ENCODE data around the gene SKIL.
"Not testable (repeated sequence)": the region's sequence is repeated elsewhere in the genome, so short reads cannot be mapped to it uniquely, and the experiment has no call there.

Gene SKIL

GRCh38 chr3:170357176-170358041 is at the start of gene SKIL:
Gene SKIL (plus strand): TSS chr3:170357715. CDS start chr3:170360332, 2,617 bp downstream.
- peaks cover 30% of the 10 kb centered on the region for H3K4me1 Mint-ChIP-seq (ENCODE audit: low read depth)
- peak within 1 kb of the TSS; percentile 97 for H3K27ac Mint-ChIP-seq
- H3K4me3 Mint-ChIP-seq = peak within 1 kb of the TSS; percentile 89
- peaks cover 10% of the 10 kb centered on the region for H3K27me3 Mint-ChIP-seq (ENCODE audit: low read depth)
- peaks cover 29% of the 10 kb centered on the region for H3K36me3 Mint-ChIP-seq (ENCODE audit: low read depth)
- no peaks in the 10 kb centered on the region for H3K9me3 Mint-ChIP-seq
- peak; percentile 94 for DNase-seq (ENCODE audit: low spot score)

GRCh38 chr3:170309046-170309445 is 48.5 kb upstream of the SKIL start:
- Mint-ChIP-seq H3K9me3 (no peaks in the 10 kb centered on the region), H3K4me1 (ENCODE audit: low read depth) (no peaks in the 10 kb centered on the region), H3K4me3 (no peak overlapping the region), H3K27ac (no peak overlapping the region), H3K27me3 (ENCODE audit: low read depth) (no peaks in the 10 kb centered on the region), H3K36me3 (ENCODE audit: low read depth) (no peaks in the 10 kb centered on the region)
- no peak for DNase-seq (ENCODE audit: low spot score)

GRCh38 chr3:170317954-170318353 is 39.6 kb upstream of the SKIL start:
- Mint-ChIP-seq H3K9me3 (no peaks in the 10 kb centered on the region), H3K36me3 (ENCODE audit: low read depth) (no peaks in the 10 kb centered on the region)

GRCh38 chr3:170320461-170321121 is 36.9 kb upstream of the SKIL start:
- H3K27me3 Mint-ChIP-seq (ENCODE audit: low read depth) = peaks cover 15% of the 10 kb centered on the region
- no peak for DNase-seq (ENCODE audit: low spot score)
- no peaks in the 10 kb centered on the region for H3K36me3 Mint-ChIP-seq (ENCODE audit: low read depth)
- peaks cover 4% of the 10 kb centered on the region for H3K4me1 Mint-ChIP-seq (ENCODE audit: low read depth)
- no peaks in the 10 kb centered on the region for H3K9me3 Mint-ChIP-seq
- no peak overlapping the region for H3K4me3 Mint-ChIP-seq
- H3K27ac Mint-ChIP-seq = no peak overlapping the region

More at GRCh38 chr3:170317954-170318353, 39.6 kb upstream of the SKIL start:
- Mint-ChIP-seq H3K4me1 (ENCODE audit: low read depth) (peaks cover 4% of the 10 kb centered on the region), H3K4me3 (no peak overlapping the region), H3K27me3 (ENCODE audit: low read depth) (peaks cover 7% of the 10 kb centered on the region), H3K27ac (no peak overlapping the region)
- DNase-seq (ENCODE audit: low spot score) = no peak

- H3K27ac Mint-ChIP-seq = no peak overlapping the region
- peaks cover 15% of the 10 kb centered on the region for H3K27me3 Mint-ChIP-seq (ENCODE audit: low read depth)
- H3K4me1 Mint-ChIP-seq (ENCODE audit: low read depth) = peaks cover 4% of the 10 kb centered on the region
- no peak for DNase-seq (ENCODE audit: low spot score)
- H3K36me3 Mint-ChIP-seq (ENCODE audit: low read depth) = no peaks in the 10 kb centered on the region
- no peak overlapping the region for H3K4me3 Mint-ChIP-seq
- H3K9me3 Mint-ChIP-seq = no peaks in the 10 kb centered on the region
These were observed 36.0 kb upstream of the SKIL start for GRCh38 chr3:170321321-170322034.

- Mint-ChIP-seq H3K4me3 (no peak overlapping the region), H3K36me3 (ENCODE audit: low read depth) (no peaks in the 10 kb centered on the region), H3K27me3 (ENCODE audit: low read depth) (peaks cover 15% of the 10 kb centered on the region), H3K9me3 (no peaks in the 10 kb centered on the region), H3K4me1 (ENCODE audit: low read depth) (peaks cover 4% of the 10 kb centered on the region), H3K27ac (no peak overlapping the region)
- DNase-seq (ENCODE audit: low spot score) = no peak
These were observed 34.8 kb upstream of the SKIL start for GRCh38 chr3:170322566-170323269.

GRCh38 chr3:170323331-170323730 is 34.2 kb upstream of the SKIL start:
- DNase-seq (ENCODE audit: low spot score) = no peak
- Mint-ChIP-seq H3K4me3 (no peak overlapping the region), H3K9me3 (no peaks in the 10 kb centered on the region), H3K27ac (no peak overlapping the region), H3K36me3 (ENCODE audit: low read depth) (no peaks in the 10 kb centered on the region), H3K4me1 (ENCODE audit: low read depth) (peaks cover 4% of the 10 kb centered on the region), H3K27me3 (ENCODE audit: low read depth) (peaks cover 15% of the 10 kb centered on the region)

- no peak for DNase-seq (ENCODE audit: low spot score)
- no peaks in the 10 kb centered on the region for H3K36me3 Mint-ChIP-seq (ENCODE audit: low read depth)
- H3K4me3 Mint-ChIP-seq = no peak overlapping the region
- peaks cover 4% of the 10 kb centered on the region for H3K4me1 Mint-ChIP-seq (ENCODE audit: low read depth)
- peaks cover 15% of the 10 kb centered on the region for H3K27me3 Mint-ChIP-seq (ENCODE audit: low read depth)
- H3K27ac Mint-ChIP-seq = no peak overlapping the region
- no peaks in the 10 kb centered on the region for H3K9me3 Mint-ChIP-seq
These were observed 32.6 kb upstream of the SKIL start for GRCh38 chr3:170324962-170325361.

GRCh38 chr3:170327040-170327808 is 30.3 kb upstream of the SKIL start:
- peaks cover 9% of the 10 kb centered on the region for H3K27me3 Mint-ChIP-seq (ENCODE audit: low read depth)
- no peaks in the 10 kb centered on the region for H3K9me3 Mint-ChIP-seq
- H3K4me3 Mint-ChIP-seq = no peak overlapping the region
- no peaks in the 10 kb centered on the region for H3K36me3 Mint-ChIP-seq (ENCODE audit: low read depth)
- no peak overlapping the region for H3K27ac Mint-ChIP-seq
- no peak for DNase-seq (ENCODE audit: low spot score)
- peaks cover 3% of the 10 kb centered on the region for H3K4me1 Mint-ChIP-seq (ENCODE audit: low read depth)

- not testable (repeated sequence) for DNase-seq (ENCODE audit: low spot score); H3K9me3 Mint-ChIP-seq; H3K27ac Mint-ChIP-seq; H3K36me3 Mint-ChIP-seq (ENCODE audit: low read depth); H3K4me3 Mint-ChIP-seq; H3K4me1 Mint-ChIP-seq (ENCODE audit: low read depth)
- H3K27me3 Mint-ChIP-seq (ENCODE audit: low read depth) = peaks cover 10% of the 10 kb centered on the region
These were observed 29.5 kb upstream of the SKIL start for GRCh38 chr3:170327868-170328548.

GRCh38 chr3:170330366-170330765 is 27.1 kb upstream of the SKIL start:
- DNase-seq (ENCODE audit: low spot score) = no peak
- Mint-ChIP-seq H3K4me1 (ENCODE audit: low read depth) (peaks cover 7% of the 10 kb centered on the region), H3K36me3 (ENCODE audit: low read depth) (no peaks in the 10 kb centered on the region), H3K27ac (no peak overlapping the region), H3K27me3 (ENCODE audit: low read depth) (peaks cover 2% of the 10 kb centered on the region), H3K9me3 (peaks cover 4% of the 10 kb centered on the region), H3K4me3 (no peak overlapping the region)

GRCh38 chr3:170331143-170331542 is 26.4 kb upstream of the SKIL start:
- Mint-ChIP-seq H3K4me3 (no peak overlapping the region), H3K4me1 (ENCODE audit: low read depth) (peaks cover 7% of the 10 kb centered on the region), H3K9me3 (peaks cover 4% of the 10 kb centered on the region), H3K27me3 (ENCODE audit: low read depth) (peaks cover 2% of the 10 kb centered on the region), H3K27ac (no peak overlapping the region), H3K36me3 (ENCODE audit: low read depth) (no peaks in the 10 kb centered on the region)
- no peak for DNase-seq (ENCODE audit: low spot score)

Data from T-helper 2 cell treated with Interferon-gamma antibody and Interleukin-4, amounts not matched to agents 5 μg/mL and 100 μg/mL, for 36 hours (primary cell).